Duodenal mucosa (tissue), 2 donors: ENCODE results near the gene S100PBP.

ENCODE experiments used
- H3K27ac ChIP-seq: one replicate; pipeline ENCODE4 v1.7.0; 2013; ENCODE audit warnings: low read depth, low read length
- H3K27me3 ChIP-seq, 2 donors: one replicate each; pipeline ENCODE4 v1.7.0; 2013; ENCODE audit warnings: low read length in 2 of 2, control low read depth in 1 of 2; ENCODE audit not compliant: insufficient read depth in 2 of 2, control insufficient read depth in 1 of 2
- H3K36me3 ChIP-seq, 2 donors: one replicate each; pipeline ENCODE4 v1.7.0; 2013; ENCODE audit warnings: low read length in 2 of 2, control low read depth in 1 of 2; ENCODE audit not compliant: insufficient read depth in 2 of 2, control insufficient read depth in 1 of 2
- H3K4me1 ChIP-seq, 2 donors: one replicate each; pipeline ENCODE4 v1.7.0; 2013; ENCODE audit warnings: low read length in 2 of 2, control low read depth in 1 of 2; ENCODE audit not compliant: insufficient read depth in 2 of 2, control insufficient read depth in 1 of 2
- H3K4me3 ChIP-seq, 2 donors: one replicate each; pipeline ENCODE4 v1.7.0; 2013; ENCODE audit warnings: low read length in 2 of 2, low read depth in 1 of 2
- H3K9ac ChIP-seq, 2 donors: one replicate each; pipeline ENCODE4 v1.7.0; 2013; ENCODE audit warnings: low read length in 2 of 2, low read depth in 1 of 2
- H3K9me3 ChIP-seq, 2 donors: one replicate each; pipeline ENCODE4 v1.7.0; 2013; ENCODE audit warnings: low read length in 2 of 2, control low read depth in 1 of 2; ENCODE audit not compliant: control insufficient read depth in 1 of 2

S100PBP gene

DNA sequence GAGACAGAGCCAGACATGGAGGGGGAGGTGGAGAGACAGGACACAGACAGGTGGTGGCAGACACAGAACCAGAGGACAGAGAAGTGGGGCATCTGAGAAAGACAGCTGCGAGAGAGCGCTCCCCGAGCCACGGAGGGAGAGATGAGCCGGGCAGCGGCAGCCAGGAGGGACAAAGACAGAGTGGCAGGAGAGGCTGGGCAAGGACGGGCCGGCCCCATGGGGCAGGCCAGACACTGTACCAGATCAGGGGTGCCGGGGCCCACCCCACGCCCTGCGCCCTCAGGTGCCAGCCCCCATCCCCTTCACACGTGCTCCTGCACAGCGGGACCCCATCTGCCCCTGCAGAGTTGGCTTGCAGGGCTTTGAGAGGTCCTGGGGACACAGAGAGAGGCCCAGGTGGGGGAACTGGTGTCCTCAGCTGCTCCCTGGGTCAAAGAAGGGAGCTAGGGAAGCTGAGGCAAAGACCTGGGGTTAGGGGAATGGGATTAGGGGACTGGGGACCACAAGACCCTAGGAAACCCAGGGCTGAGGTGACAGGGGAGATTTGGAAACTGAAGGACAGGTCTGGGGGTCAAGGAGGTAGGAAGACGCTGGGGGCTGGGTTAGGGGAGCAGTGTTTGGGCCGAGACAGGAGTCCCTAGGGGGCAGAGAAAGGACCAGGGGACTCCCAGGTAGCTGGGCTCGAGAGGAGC, 52.6 kb downstream of the S100PBP start:
- no peak overlapping the region for H3K9ac ChIP-seq
- H3K27me3 ChIP-seq, result peaks cover 17 to 24% of the 10 kb centered on the region in 2 donors
- no peaks in the 10 kb centered on the region for H3K36me3 ChIP-seq
- no peak overlapping the region for H3K27ac ChIP-seq
- H3K4me1 ChIP-seq, result peaks cover 0 to 10% of the 10 kb centered on the region in 2 donors
- no peaks in the 10 kb centered on the region for H3K9me3 ChIP-seq
- peak overlapping the region in 1 of 2 donors; percentile 28 for H3K4me3 ChIP-seq

DNA sequence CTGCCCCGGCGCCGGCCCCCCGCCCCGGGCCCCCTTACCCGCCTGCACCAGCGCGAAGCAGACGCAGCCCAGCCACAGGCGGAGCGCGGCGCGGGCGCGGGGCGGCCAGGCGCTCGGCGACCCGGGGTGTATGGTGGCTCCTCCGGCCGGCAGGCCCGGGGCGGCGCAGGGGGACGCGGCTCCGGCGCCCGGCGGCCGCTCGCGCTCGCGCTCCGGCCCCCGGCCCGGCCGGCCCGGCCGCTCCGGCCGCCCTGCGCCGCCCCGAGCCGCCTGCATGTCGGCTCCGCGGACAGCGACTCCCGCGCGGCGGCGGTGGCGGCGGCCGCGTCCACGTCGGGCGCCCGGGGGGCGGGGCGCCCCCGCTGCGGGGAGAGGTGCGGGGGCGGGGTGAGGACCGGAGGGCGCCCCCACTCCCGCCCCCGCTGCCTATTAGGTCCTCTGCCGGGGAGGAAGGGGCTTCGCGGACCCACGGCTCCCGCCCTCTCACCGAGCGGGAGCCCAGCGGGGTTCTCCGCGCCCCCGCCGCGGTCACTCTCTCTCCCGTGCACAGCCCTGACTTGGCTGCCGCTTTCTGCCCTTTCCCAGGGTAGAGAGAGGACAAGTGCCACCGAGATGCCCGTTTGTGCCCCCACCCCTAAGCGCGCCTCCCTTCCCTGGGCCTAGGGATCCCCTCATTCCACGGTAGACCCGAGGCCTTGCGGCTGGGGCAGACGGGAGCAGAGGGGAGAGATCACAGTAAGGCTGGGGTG, 53.3 kb downstream of the S100PBP start, which contains the start of gene FNDC5:
Gene FNDC5 (minus strand): TSS at position 298 of the 749 bp plus-strand sequence.
- no peaks in the 10 kb centered on the region for H3K36me3 ChIP-seq
- H3K27ac ChIP-seq, result no peak within 1 kb of the TSS
- H3K9me3 ChIP-seq, result no peaks in the 10 kb centered on the region
- peak within 1 kb of the TSS; percentile 47 to 55 for H3K4me3 ChIP-seq
- H3K4me1 ChIP-seq, result peaks cover 0 to 10% of the 10 kb centered on the region in 2 donors
- peaks cover 17 to 24% of the 10 kb centered on the region in 2 donors for H3K27me3 ChIP-seq
- H3K9ac ChIP-seq, result no peak within 1 kb of the TSS

DNA sequence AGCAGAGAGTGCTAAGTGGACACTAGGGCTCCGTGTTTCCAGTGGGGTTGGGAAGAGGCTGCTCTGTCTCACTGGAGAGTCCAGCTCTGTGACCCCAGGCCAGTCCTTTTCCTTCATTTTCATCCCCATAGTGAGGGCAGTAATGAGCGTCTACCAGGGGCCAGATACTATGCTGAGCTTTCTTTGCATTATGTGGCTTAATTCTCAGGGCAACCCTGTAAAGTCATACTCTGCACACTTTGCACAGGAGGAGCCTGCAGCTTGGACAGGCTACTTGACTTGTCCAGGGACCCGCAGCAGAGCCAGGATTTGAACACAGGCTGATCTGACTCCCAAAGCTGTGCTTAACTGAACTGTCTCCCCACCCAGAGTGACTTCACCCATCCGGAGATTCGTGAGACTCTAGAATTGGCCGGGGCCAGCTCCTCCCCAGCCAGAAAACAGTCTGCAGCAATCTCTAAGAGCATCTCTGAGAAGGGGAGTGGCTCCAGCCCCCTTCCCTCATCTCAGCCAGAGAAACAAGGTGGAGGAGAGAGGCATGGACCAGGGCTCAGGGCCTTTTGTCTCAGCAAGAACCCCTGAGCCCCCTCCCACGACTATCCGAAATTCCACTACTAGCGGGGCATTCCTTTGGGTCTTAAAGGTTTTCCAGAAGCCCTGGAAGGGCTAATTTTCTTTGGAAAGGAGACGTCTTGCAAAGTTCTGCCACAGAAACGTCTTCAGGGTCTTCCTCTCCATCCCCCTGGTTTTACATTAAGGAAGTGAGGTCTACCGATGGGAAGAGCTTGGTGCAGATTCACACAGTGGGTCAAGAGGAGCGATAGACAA, 54.1 kb downstream of the S100PBP start:
- Histone ChIP-seq H3K9me3 (no peaks in the 10 kb centered on the region), H3K36me3 (no peaks in the 10 kb centered on the region), H3K9ac (no peak overlapping the region), H3K27me3 (peaks cover 17 to 24% of the 10 kb centered on the region in 2 donors), H3K4me3 (peak overlapping the region; percentile 47 to 55), H3K4me1 (peaks cover 0 to 10% of the 10 kb centered on the region in 2 donors), H3K27ac (no peak overlapping the region)

DNA sequence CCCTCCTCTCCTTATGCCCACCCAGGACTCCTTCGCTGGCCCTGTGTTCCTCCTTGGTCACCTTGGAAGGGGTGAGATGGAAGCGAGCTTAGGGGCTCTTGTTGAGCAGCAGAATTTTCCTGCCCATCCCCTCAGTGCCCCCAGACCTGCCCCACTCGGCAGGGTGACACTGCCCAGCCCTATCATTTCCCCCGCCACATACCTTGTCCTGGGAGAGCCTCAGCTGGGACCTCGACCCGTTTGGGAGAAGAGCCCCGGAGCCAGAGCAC, 54.7 kb downstream of the S100PBP start:
- H3K9ac ChIP-seq, result no peak overlapping the region
- H3K27ac ChIP-seq, result no peak overlapping the region
- no peak overlapping the region for H3K4me3 ChIP-seq
- no peaks in the 10 kb centered on the region for H3K9me3 ChIP-seq
- H3K4me1 ChIP-seq, result peaks cover 0 to 10% of the 10 kb centered on the region in 2 donors
- H3K36me3 ChIP-seq, result no peaks in the 10 kb centered on the region
- H3K27me3 ChIP-seq, result peaks cover 17 to 27% of the 10 kb centered on the region in 2 donors

DNA sequence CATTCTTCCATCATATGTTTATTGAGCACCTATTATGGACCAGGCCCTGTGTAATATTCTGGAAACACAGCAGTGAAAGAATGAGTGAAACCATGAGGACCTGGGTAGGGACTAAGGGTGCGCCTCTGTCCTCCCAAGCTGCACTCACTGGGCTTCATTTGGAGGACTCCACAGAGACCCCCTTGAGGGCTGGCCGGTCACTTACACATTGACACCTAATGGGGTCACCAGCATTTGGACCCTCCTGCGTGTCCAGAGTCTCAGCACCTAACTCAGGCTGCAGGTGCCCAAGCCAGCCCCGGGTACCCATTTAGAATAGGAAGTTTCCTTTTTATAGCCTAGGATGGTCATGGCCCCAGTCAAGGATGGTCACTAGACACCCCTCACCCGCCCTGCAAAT, 56.0 kb downstream of the S100PBP start:
- peaks cover 17 to 27% of the 10 kb centered on the region in 2 donors for H3K27me3 ChIP-seq
- no peak overlapping the region for H3K27ac ChIP-seq
- no peaks in the 10 kb centered on the region for H3K9me3 ChIP-seq
- no peaks in the 10 kb centered on the region for H3K36me3 ChIP-seq
- no peak overlapping the region for H3K4me3 ChIP-seq
- H3K9ac ChIP-seq, result no peak overlapping the region
- H3K4me1 ChIP-seq, result peaks cover 0 to 10% of the 10 kb centered on the region in 2 donors

DNA sequence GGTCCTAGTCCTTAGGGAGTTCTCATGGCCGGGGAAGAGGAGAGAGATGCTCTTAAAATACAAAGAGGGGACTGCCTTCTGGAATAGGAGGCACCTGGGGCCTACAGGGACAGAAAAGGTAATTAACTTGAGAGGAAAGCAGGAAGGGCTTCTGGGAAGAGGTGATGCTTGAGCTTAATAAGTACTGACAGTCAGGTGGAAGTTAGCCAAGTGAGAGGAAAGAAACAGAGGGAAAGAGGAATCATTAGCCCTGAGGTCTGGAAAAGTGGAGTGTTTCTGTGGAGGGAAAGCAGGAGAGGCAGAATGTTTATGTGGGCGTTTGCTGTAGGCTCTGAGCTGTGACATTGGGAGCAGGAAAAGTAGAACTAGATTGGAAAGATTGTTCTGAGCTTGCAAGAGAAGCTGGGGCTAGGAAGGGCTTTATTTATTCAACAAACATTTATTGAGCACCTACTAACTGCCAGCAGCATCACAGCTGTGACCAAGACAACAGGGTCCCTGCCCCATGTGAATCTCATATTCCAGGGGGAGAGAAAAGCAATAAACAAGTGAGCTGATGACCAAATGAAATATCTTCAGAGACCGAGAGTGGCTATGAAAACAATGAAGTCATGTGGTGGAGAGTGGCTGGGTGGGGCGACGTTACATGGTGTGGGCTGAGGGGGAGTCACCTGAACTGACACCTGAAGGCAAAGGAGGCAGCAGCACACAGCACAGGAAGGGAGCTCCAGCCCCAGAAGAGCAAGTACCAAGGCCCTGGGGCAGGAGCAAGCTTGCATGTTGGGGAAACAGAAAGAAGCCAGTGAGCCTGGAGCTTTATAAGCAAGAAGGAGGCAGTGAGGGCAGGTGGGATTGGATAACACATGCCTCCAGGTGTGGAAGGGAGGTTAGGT, 57.7 kb downstream of the S100PBP start:
- H3K4me3 ChIP-seq, result no peak overlapping the region
- H3K9ac ChIP-seq, result no peak overlapping the region
- no peaks in the 10 kb centered on the region for H3K9me3 ChIP-seq
- H3K4me1 ChIP-seq, result peaks cover 0 to 6% of the 10 kb centered on the region in 2 donors
- no peak overlapping the region for H3K27ac ChIP-seq
- peaks cover 14 to 19% of the 10 kb centered on the region in 2 donors for H3K27me3 ChIP-seq
- H3K36me3 ChIP-seq, result no peaks in the 10 kb centered on the region

DNA sequence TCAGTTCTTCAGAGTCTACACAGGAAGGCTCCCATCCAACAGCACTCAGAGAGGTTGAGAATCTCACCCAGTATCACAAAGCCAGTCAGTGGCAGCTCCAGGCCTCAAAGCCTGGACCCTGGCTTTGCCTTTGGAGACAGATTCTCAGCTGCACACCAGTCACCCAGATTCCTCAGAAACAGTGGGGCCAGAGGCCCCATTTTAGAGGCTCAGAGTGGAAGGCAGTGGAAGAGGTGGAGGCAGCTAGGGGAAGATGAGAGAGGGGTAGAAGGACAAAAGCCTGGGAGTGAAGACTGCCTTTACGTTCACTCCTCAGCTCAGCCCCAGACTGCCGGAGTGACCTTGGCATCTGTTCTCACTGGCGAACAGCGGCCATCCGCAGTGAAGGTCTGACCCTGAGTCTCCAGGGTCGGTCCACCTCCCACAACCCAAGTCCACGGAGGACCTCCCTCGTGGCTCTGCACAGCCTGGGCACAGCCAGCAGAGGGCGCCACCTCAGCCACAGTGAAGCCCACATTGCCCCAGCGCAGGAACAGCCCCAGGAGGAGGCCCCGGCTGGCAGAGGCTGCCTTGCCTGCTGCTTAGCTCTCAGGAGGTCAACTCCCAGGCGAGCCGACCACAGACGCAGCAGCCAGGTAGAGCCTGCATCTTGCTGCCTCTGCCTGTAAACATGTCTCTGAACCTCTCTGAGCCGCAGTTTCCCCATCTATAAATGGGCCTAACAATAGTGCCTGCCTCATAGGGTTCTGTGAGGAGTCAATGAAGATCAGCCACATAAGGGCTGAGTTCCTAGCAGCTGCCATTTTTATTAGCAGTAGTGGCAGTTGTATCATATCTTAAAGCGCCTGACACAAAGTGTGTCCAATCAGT, 59.1 kb downstream of the S100PBP start:
- Histone ChIP-seq H3K9me3 (no peaks in the 10 kb centered on the region), H3K4me3 (no peak overlapping the region), H3K27ac (no peak overlapping the region), H3K4me1 (no peaks in the 10 kb centered on the region), H3K36me3 (no peaks in the 10 kb centered on the region), H3K9ac (no peak overlapping the region), H3K27me3 (peaks cover 5 to 10% of the 10 kb centered on the region in 2 donors)

DNA sequence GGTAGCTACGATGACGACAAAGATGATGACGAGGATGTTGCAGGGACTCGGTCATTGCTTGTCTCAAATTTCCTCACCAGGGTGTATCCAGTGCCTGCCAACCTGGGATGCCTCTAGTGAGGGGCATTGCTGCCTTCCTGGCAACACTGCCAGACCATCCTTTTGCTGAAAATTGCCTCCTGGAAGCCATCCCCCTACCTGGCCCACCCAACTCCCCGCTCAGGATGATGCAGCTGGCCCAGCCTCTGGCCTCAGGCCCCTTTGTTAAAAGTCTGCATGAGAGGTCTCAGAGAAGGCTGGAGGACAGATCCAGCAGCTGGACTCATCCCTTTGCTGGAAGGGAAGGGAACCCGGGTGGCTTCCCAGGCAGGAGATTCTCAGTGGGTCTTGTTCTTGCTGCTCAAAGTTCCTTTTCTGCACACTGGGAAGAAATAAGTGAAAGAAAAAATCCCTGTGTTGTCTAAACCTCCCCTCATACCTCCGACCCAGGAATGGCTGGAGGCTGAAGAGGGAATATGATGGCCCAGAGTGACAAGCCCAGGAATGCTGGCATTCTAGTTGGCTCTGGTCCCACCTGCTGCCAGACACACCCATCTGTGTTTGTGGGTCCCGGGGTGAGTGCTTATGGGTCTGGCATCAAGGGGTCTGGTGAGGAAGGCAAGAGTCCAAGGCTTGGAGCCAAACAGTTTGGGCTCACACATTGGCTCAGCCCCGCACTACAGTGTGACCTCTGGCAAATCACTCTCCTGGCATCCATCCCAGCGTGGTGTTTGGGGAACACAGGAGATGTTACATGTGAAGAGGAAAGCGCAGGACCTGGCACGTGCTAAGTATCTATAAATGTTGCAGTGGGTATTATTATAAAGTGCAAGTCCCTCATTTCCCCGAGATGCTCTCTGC, 60.0 kb downstream of the S100PBP start:
- Histone ChIP-seq H3K27me3 (peaks cover 0 to 3% of the 10 kb centered on the region in 2 donors), H3K9ac (no peak overlapping the region), H3K9me3 (no peaks in the 10 kb centered on the region), H3K4me3 (no peak overlapping the region), H3K36me3 (no peaks in the 10 kb centered on the region), H3K27ac (no peak overlapping the region), H3K4me1 (no peaks in the 10 kb centered on the region)
